Activated CD4-positive, CD25-positive, alpha-beta regulatory T cell treated with anti-CD3 and anti-CD28 coated beads, Interleukin-2, amount 50 U/mL, for 72 hours (primary cell): ENCODE measurements around the gene OR4E2.
"Not testable (repeated sequence)": the region's sequence is repeated elsewhere in the genome, so short reads cannot be mapped to it uniquely, and the experiment has no call there.

ENCODE experiments used
- DNase-seq: peaks from one replicate; pipeline ENCODE4 v3.0.0; 2021

OR4E2 gene, protein sequence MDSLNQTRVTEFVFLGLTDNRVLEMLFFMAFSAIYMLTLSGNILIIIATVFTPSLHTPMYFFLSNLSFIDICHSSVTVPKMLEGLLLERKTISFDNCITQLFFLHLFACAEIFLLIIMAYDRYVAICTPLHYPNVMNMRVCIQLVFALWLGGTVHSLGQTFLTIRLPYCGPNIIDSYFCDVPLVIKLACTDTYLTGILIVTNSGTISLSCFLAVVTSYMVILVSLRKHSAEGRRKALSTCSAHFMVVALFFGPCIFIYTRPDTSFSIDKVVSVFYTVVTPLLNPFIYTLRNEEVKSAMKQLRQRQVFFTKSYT

GRCh38 chr14:21653331-21653885 lies at the start of gene OR4E2:
Gene OR4E2, plus strand, starts transcription at chr14:21653835. Its CDS starts 11,248 bp downstream, at chr14:21665083.
- no peak for DNase-seq

DNA sequence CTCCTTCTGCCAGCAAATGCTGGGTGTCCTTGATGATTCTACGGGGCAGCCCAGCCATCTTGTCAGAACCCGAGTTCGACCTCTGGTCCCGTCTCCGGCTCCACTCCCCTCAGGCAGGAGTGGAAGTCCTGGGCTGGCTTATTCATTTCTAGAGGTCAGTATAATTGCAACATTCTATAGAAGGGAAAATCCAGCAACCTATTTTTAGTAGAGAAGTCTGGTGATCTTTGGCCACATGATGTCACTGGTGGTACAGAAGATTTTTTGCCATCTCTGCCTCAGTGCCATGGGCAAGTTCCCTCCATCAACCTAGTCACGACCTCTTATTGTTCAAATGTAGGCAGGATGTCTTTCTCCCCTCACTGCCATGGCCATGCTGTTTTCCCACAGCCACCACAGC lies 41.3 kb upstream of the OR4E2 start:
- DNase-seq = no peak

DNA sequence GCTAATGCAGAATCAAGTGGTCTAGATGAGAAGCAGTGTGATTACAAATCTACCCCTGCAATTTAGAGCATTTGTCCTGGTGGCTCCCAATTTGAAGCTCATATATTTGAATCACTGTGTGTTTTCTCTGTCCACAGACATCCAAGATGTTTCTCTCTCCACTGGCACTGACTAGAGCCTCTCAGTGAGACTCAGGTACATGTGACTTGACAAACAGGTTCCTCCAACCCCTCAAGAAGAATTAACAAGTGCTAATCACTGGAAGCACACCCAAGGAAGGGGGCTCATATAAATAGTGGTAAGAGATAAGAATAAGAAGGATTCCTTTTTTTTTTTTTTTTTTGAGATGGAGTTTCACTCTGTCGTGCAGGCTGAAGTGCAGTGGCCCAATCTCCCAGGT lies 39.4 kb upstream of the OR4E2 start:
- DNase-seq = no peak

DNA sequence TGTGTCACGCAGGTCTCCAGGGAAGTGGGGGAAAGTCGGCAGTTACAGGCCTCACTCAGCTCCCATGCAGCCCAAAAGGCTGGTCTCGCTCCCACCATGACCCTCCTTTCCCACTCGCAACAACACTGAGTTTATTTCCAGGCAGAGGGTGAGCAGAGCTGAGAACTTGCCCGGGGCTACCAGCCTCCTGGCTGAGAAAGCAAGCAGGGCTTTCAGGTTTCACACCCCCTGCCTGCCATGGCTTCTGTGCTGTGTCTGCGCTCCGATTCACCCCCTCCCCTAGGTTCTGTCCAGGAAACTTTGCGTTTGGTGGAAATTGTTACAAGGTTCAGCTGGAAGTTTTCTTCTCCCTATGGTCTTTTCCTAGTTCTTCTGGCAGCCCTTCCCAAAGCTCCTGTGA lies 36.0 kb upstream of the OR4E2 start:
- DNase-seq = no peak

DNA sequence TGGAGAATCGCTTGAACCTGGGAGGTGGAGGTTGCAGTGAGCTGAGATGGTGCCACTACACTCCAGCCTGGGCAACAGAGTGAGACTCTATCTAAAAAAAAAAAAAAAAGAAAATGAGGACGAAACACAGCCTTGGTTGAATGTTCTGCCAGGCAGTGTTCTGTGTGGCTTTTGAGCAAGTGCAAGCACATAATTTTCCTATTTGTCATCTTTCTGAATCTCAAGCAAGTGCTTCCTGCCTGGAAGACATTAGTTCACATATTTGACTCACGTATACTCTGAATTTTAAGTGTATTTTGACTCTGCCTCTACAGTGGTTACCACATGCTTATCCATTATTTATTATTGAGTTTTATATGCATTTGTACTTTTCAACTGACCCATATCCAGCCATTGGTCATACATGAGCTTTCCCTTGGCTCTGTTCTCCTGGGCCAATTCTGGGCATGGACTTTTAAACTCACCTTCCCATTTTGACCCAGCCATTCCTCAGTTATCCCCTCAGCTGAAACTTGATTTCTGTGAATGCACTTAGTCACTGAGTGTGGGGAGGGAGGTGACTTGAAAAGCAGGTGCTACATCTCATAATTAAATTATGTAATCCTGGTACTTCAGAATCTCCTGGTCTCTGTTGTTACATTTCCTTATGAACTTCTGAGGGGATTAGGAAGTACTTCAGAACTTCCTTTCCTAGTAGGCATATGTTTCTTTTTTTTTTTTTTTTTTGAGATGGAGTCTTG lies 27.0 kb upstream of the OR4E2 start:
- DNase-seq = no peak

GRCh38 chr14:21630503-21630902 lies 23.1 kb upstream of the OR4E2 start:
- DNase-seq = not testable (repeated sequence)

DNA sequence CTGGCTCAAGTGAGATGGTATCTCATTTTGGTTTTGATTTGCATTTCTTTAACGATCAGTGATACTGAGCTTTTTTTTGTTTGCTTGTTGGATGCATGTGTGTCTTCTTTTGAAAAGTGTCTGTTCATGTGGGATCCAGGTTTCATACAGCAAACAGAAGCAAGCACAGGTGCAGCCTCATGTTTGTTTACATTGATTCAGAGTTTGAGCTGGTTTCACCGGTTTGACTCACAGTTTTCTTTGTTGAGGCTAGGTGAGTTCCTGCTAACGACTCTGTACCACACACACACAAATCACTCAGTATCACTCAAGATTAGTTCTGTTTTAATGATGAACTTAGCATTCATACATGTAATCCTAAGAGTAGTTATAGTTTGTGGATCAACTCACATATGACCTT lies 22.6 kb upstream of the OR4E2 start:
- DNase-seq = no peak

- no peak for DNase-seq
Measured at GRCh38 chr14:21634840-21635239, 18.8 kb upstream of the OR4E2 start, which contains the start of gene OR10G2. Gene OR10G2, minus strand, starts transcription at chr14:21634940. Its CDS starts 98 bp downstream, at chr14:21634842.

DNA sequence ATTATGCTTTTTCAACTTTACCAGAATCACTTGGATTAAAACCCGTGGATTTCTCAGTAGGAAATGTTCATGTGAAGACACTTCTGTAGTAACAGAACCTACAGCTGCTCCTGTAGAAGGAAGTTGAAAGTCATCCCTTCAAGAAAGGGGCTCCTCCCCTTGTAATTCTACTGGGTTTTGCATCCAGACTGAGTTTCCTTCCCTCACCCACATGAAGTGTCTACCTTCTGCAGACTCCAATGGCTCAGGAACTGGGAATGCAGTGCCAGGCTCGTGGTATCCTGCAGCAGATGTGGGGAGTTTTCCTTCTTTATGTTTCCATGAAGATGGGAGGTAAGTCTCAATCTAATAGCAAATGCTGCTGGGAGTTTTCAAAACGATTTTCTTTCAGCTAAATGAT lies 11.0 kb upstream of the OR4E2 start:
- no peak for DNase-seq

DNA sequence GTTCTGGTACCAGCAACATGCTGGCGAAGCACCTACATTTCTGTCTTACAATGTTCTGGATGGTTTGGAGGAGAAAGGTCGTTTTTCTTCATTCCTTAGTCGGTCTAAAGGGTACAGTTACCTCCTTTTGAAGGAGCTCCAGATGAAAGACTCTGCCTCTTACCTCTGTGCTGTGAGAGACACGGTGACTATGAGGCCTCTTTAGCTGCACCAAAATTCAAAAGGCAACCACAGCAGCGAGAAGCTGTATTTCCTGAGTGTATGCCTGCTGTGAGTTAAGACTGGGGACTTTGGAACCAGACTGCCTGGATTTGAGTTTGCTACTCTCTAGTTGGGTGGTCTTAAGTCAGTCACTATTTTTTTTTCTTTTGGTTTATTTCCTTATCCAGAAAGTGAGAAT lies 10.2 kb upstream of the OR4E2 start:
- no peak for DNase-seq

DNA sequence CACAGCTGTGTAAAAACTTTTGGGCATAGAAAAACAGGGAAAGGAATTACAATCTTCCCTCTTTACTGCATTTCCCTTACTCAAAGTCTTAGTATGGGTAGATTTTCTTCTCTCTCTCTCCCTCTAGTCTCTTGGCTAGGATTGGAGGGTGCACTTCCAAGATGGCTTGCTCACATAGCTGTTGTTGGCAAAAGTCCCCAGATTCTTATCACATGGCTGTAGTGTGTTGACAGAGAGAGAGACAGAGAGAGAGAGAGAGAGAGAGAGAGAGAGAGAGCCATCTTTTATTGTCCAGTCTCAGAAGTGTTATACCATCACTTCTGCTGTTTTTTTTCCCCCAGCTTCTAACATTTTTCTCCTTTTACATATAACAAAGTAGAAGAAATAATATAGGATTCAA lies 6.3 kb upstream of the OR4E2 start:
- DNase-seq = no peak

GRCh38 chr14:21652209-21652808 lies 1.3 kb upstream of the OR4E2 start:
- DNase-seq = no peak

DNA sequence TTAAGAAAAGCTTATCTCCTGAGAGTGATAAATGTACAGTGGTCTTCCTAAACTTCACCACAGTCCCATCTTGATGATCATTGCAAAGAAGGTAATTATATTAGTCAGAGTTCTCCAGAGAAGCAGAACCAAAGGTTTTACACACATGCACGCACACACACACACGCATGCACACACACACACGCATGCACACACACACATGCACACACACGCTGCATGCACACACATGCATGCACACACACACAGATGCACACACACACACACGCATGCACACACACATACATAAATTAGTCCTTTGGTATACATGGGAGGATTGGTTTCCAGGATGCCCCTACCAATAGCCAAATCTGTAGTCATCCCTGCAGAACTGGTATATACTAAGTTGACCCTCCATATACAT lies 580 bp downstream of the OR4E2 start:
- no peak for DNase-seq

- DNase-seq = no peak
Measured at GRCh38 chr14:21656980-21657379, 3.3 kb downstream of the OR4E2 start.

GRCh38 chr14:21668377-21668776 lies 14.7 kb downstream of the OR4E2 start:
- DNase-seq = no peak

GRCh38 chr14:21669284-21669683 lies 15.6 kb downstream of the OR4E2 start:
- DNase-seq = no peak

GRCh38 chr14:21671371-21671770 lies 17.7 kb downstream of the OR4E2 start:
- no peak for DNase-seq

GRCh38 chr14:21672116-21672515 lies 18.5 kb downstream of the OR4E2 start:
- no peak for DNase-seq

- DNase-seq = no peak
Measured at GRCh38 chr14:21673718-21674117, 20.1 kb downstream of the OR4E2 start, which contains the start of gene OR4E1. Gene OR4E1, minus strand, starts transcription at chr14:21673818. Its CDS starts 2,883 bp downstream, at chr14:21670935.

GRCh38 chr14:21675566-21675965 lies 21.9 kb downstream of the OR4E2 start:
- DNase-seq = no peak

GRCh38 chr14:21680072-21680471 lies 26.4 kb downstream of the OR4E2 start:
- no peak for DNase-seq

DNA sequence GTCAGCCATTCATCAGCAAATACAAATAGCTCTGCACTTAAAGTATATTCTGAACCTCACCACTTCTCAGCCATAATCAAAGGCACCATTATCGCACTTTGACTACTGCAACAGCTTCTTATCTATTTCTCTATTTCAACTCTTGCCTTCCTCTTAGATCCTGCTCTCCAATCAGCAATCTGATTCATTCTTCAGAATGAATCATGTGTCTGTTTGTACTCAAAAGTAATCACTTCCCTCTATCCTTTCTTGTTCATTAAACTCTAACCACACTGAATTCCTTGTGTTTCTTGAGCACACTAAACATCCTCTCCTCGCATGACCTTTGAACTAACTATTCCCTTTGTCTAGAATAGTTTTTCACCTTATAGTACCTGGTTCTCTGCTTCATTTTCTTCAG lies 32.8 kb downstream of the OR4E2 start:
- no peak for DNase-seq

GRCh38 chr14:21694425-21694824 lies 40.8 kb downstream of the OR4E2 start:
- DNase-seq = no peak

DNA sequence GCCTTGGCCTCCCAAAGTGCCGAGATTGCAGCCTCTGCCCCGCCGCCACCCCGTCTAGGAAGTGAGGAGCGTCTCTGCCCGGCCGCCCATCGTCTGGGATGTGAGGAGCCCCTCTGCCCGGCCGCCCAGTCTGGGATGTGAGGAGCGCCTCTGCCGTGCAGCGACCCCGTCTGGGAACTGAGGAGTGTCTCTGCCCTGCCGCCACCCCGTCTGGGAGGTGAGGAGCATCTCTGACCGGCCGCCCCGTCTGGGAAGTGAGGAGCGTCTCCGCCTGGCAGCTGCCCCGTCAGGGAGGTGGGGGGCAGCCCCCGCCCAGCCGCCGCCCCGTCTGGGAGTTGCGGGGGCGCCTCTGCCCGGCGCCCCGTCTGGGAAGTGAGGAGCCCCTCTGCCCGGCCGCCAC lies 44.0 kb downstream of the OR4E2 start:
- not testable (repeated sequence) for DNase-seq
